ENCODE results near the gene IQSEC2. TPM values are rescaled to one million over a fixed set of nuclear protein-coding genes. Genes with fewer than 3 reads are reported as not detected.

The IQSEC2 gene
- total RNA-seq, 1 experiment from 2014 or later = 48.2 TPM

DNA sequence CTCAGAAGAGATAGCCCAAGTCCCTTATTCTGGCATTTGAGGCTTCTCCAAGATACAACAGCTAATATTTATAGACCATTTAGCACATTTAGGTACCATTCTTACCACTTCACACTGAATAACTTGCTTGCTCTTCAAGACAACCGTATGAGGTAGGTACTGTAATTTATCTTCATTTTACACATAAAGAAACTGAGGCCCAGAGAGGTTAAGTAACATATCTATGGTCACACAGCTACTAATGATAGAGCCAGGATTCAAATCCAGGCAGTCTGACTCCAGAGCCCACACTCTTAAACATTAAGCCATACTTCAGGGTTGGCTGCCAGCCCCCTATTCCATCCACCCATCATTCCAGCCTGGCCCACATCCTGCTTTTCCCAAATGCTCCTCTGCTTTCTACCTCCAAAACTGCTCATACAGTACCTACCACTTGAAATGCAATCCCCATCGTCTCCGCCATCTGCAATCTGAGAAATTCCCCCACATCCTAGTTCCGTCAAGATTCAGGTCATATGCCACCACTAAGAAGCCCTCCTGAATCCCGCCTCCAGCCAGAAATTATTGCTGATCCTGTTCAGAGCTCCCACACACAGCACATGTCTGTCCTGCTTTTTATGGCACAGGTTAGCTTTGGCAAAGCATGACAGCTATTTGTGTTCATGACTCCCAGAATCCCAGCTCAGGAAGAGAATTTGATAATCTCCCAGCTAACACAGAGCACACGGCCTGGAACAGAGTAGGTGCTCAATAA, 23.5 kb downstream of the IQSEC2 start:
- H3K4me3 Mint-ChIP-seq = peak overlapping the region; percentile 22

More for the DNA sequence above, 23.5 kb downstream of the IQSEC2 start:
- H3K27me3 Mint-ChIP-seq (ENCODE audit: low read depth) = no peaks in the 10 kb centered on the region
- ChIA-PET POLR2A (interaction anchor here (0.6 kb wide), 1 partner anchor 21 kb away, joined by 3 read pairs; no protein-coding TSS in a partner anchor), CTCF (interaction anchor here (0.6 to 3.3 kb wide), 3 partner anchors 24 to 362 kb away, joined by 3 to 9 read pairs (median 3); partner anchors contain the start of gene IQSEC2)
- peaks cover 11% of the 10 kb centered on the region for H3K36me3 Mint-ChIP-seq
- DNase-seq (ENCODE audit: low spot score) = no peak
- H3K9me3 Mint-ChIP-seq = no peaks in the 10 kb centered on the region
- no peak for TF ChIP-seq E2F5 (CRISPR knock-in tag; IDR thresholded peaks at IDR 0.05)
- TF ChIP-seq ZNF671 (CRISPR knock-in tag; IDR thresholded peaks at IDR 0.05) = no peak
- no peak for TF ChIP-seq ZMAT4 (CRISPR knock-in tag; IDR thresholded peaks at IDR 0.05)
- no peak for TF ChIP-seq IRF1 (CRISPR knock-in tag; IDR thresholded peaks at IDR 0.05)
- TF ChIP-seq ZNF281 (CRISPR knock-in tag; IDR thresholded peaks at IDR 0.05) = no peak
- TF ChIP-seq SMAD3 (CRISPR knock-in tag; IDR thresholded peaks at IDR 0.05; ENCODE audit: borderline replicate concordance) = no peak
- TF ChIP-seq ZNF138 (CRISPR knock-in tag; conservative IDR thresholded peaks at IDR 0.05) = no peak
- no peak for TF ChIP-seq JUN (CRISPR knock-in tag; IDR thresholded peaks at IDR 0.05)
- no peak for TF ChIP-seq CTCF (IDR thresholded peaks at IDR 0.05)
- no peak for TF ChIP-seq CREB1 (CRISPR knock-in tag; IDR thresholded peaks at IDR 0.05)
- no peak for TF ChIP-seq ZBTB43 (CRISPR knock-in tag; IDR thresholded peaks at IDR 0.05)
- no peak for TF ChIP-seq NFYB (CRISPR knock-in tag; conservative IDR thresholded peaks at IDR 0.05; ENCODE audit: low read depth)
- no peak for TF ChIP-seq ESRRA (CRISPR knock-in tag; IDR thresholded peaks at IDR 0.05; ENCODE audit: borderline replicate concordance)
- no peak for TF ChIP-seq ELF4 (CRISPR knock-in tag; IDR thresholded peaks at IDR 0.05; ENCODE audit: low read depth)
- no peak for TF ChIP-seq E2F4 (CRISPR knock-in tag; IDR thresholded peaks at IDR 0.05; ENCODE audit: borderline replicate concordance, low read depth)
- TF ChIP-seq, protein P1, sequence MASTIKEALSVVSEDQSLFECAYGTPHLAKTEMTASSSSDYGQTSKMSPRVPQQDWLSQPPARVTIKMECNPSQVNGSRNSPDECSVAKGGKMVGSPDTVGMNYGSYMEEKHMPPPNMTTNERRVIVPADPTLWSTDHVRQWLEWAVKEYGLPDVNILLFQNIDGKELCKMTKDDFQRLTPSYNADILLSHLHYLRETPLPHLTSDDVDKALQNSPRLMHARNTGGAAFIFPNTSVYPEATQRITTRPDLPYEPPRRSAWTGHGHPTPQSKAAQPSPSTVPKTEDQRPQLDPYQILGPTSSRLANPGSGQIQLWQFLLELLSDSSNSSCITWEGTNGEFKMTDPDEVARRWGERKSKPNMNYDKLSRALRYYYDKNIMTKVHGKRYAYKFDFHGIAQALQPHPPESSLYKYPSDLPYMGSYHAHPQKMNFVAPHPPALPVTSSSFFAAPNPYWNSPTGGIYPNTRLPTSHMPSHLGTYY (CRISPR knock-in tag; IDR thresholded peaks at IDR 0.05) = no peak
- TF ChIP-seq, protein P2, sequence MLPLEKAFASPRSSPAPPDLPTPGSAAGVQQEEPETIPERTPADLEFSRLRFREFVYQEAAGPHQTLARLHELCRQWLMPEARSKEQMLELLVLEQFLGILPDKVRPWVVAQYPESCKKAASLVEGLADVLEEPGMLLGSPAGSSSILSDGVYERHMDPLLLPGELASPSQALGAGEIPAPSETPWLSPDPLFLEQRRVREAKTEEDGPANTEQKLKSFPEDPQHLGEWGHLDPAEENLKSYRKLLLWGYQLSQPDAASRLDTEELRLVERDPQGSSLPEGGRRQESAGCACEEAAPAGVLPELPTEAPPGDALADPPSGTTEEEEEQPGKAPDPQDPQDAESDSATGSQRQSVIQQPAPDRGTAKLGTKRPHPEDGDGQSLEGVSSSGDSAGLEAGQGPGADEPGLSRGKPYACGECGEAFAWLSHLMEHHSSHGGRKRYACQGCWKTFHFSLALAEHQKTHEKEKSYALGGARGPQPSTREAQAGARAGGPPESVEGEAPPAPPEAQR (CRISPR knock-in tag; IDR thresholded peaks at IDR 0.05) = no peak
- peak overlapping the region; percentile 41; the same call in 1 of the 2 replicates for H3K27ac Mint-ChIP-seq
- no peak for ATAC-seq
- H3K4me1 Mint-ChIP-seq = peaks cover 13% of the 10 kb centered on the region
